ENCODE data around the gene MYOZ3.

- TF ChIP-seq CTCF (IDR thresholded peaks at IDR 0.05; ENCODE audit: poor library complexity, severe bottlenecking) = no peak
- TF ChIP-seq POLR2AphosphoS5 (IDR thresholded peaks at IDR 0.05) = no peak
- no peak for TF ChIP-seq TAF1 (IDR thresholded peaks at IDR 0.05; ENCODE audit: low read depth)
- TF ChIP-seq EZH2 (IDR thresholded peaks at IDR 0.05; ENCODE audit: borderline replicate concordance, insufficient read depth, low read length, poor library complexity, severe bottlenecking) = no peak
- no peak for TF ChIP-seq REST (IDR thresholded peaks at IDR 0.05; ENCODE audit: borderline replicate concordance)
- no peak for TF ChIP-seq RAD21 (conservative IDR thresholded peaks at IDR 0.05)
These were observed 31.2 kb downstream of the MYOZ3 start for GRCh38 chr5:150692276-150692675.
